ENCODE measurements around the gene CDC42BPB. TPM values are rescaled to one million over a fixed set of nuclear protein-coding genes. Genes with fewer than 3 reads are reported as not detected.

CDC42BPB gene
- polyA plus RNA-seq, 1 of the 3 experiments (the other 2 are of a cell fraction): 61.6 TPM

- Histone ChIP-seq H3K4me3 (ENCODE audit: low read depth in 2 of 2, low read length in 1 of 2) (no peak overlapping the region), H3K27ac (ENCODE audit: low read depth in 2 of 2, low read length in 1 of 2) (no peak overlapping the region), H3F3A (replicated peaks; ENCODE audit: insufficient read depth) (no peaks in the 10 kb centered on the region), H3K27me3 (ENCODE audit: insufficient read depth) (peaks cover 5% of the 10 kb centered on the region; the same call in 1 of the 2 replicates), H3K9me3 (no peaks in the 10 kb centered on the region), H3K4me1 (ENCODE audit: control insufficient read depth in 1 of 2, insufficient read depth in 2 of 2, low read depth in 1 of 2, low read length in 1 of 2) (peaks cover 0 to 8% of the 10 kb centered on the region in 2 experiments; a peak in 1 of 4 replicates), H3K9ac (no peak overlapping the region), H3K36me3 (replicated peaks in 1 of 2; ENCODE audit: control insufficient read depth in 1 of 2, insufficient read depth in 2 of 2, low read length in 1 of 2) (peaks cover 14 to 40% of the 10 kb centered on the region in 2 experiments), H3K79me2 (ENCODE audit: insufficient read depth) (peaks cover 7% of the 10 kb centered on the region; the same call in 1 of the 2 replicates), H3K9me2 (no peaks in the 10 kb centered on the region), H3K4me2 (no peak overlapping the region), H4K20me1 (ENCODE audit: insufficient read depth) (peaks cover 6% of the 10 kb centered on the region; the same call in 1 of the 2 replicates), H2AFZ (ENCODE audit: low read depth) (no peak overlapping the region)
- ChIA-PET POLR2A (no interaction called here), CTCF (no interaction called here)
- TF ChIP-seq TAF1 (IDR thresholded peaks at IDR 0.05; ENCODE audit: borderline replicate concordance, low read depth, low read length): no peak
- no peak for TF ChIP-seq IRF3 (IDR thresholded peaks at IDR 0.05; ENCODE audit: low read depth, low read length)
- no peak for TF ChIP-seq MXI1 (IDR thresholded peaks at IDR 0.05; ENCODE audit: low read depth, low read length)
- no peak for TF ChIP-seq JUND (IDR thresholded peaks at IDR 0.05)
- TF ChIP-seq EP300 (IDR thresholded peaks at IDR 0.05; ENCODE audit: borderline replicate concordance in 1 of 2, low read depth in 1 of 2, low read length in 1 of 2): no peak
- no peak for TF ChIP-seq NFIC (IDR thresholded peaks at IDR 0.05; ENCODE audit: borderline replicate concordance)
- no peak for TF ChIP-seq USF1 (IDR thresholded peaks at IDR 0.05; ENCODE audit: borderline replicate concordance, low read depth)
- TF ChIP-seq RCOR1 (IDR thresholded peaks at IDR 0.05; ENCODE audit: low read length): no peak
- TF ChIP-seq RFX5 (IDR thresholded peaks at IDR 0.05; ENCODE audit: low read length): no peak
- TF ChIP-seq RAD21 (IDR thresholded peaks at IDR 0.05; ENCODE audit: low read length): no peak
- TF ChIP-seq FOXJ3 (CRISPR knock-in tag; IDR thresholded peaks at IDR 0.05): no peak
- no peak for TF ChIP-seq TEAD4 (IDR thresholded peaks at IDR 0.05; ENCODE audit: borderline replicate concordance, insufficient read depth)
- TF ChIP-seq YY1 (IDR thresholded peaks at IDR 0.05; ENCODE audit: low read depth): no peak
- no peak for DNase-seq
- WGBS (ENCODE audit: low lambda C conversion rate): 93% methylated on average over 7 of the region's 20 CpGs
These were observed 123.6 kb downstream of the CDC42BPB start for GRCh38 chr14:102933618-102934231.

- POLR2A ChIA-PET: no interaction called here
- H2AFZ ChIP-seq (ENCODE audit: low read depth): no peak overlapping the region
- H3K4me3 ChIP-seq (ENCODE audit: low read depth in 2 of 2, low read length in 1 of 2): no peak overlapping the region
- H3K9ac ChIP-seq: no peak overlapping the region
- peaks cover 7% of the 10 kb centered on the region; the same call in 1 of the 2 replicates for H3K79me2 ChIP-seq (ENCODE audit: insufficient read depth)
- 94% methylated on average over 22 of the region's 26 CpGs for WGBS (ENCODE audit: low lambda C conversion rate)
- peaks cover 0 to 8% of the 10 kb centered on the region in 2 experiments; a peak in 1 of 4 replicates for H3K4me1 ChIP-seq (ENCODE audit: control insufficient read depth in 1 of 2, insufficient read depth in 2 of 2, low read depth in 1 of 2, low read length in 1 of 2)
- TF ChIP-seq GABPA (IDR thresholded peaks at IDR 0.05; ENCODE audit: low read depth) (no peak), RCOR1 (IDR thresholded peaks at IDR 0.05; ENCODE audit: low read length) (no peak), USF1 (IDR thresholded peaks at IDR 0.05; ENCODE audit: borderline replicate concordance, low read depth) (no peak), EP300 (IDR thresholded peaks at IDR 0.05; ENCODE audit: borderline replicate concordance in 1 of 2, low read depth in 1 of 2, low read length in 1 of 2) (no peak), MXI1 (IDR thresholded peaks at IDR 0.05; ENCODE audit: low read depth, low read length) (no peak), YY1 (IDR thresholded peaks at IDR 0.05; ENCODE audit: low read depth) (no peak), POLR2AphosphoS5 (IDR thresholded peaks at IDR 0.05; ENCODE audit: low read depth, low read length) (no peak), SIN3A (IDR thresholded peaks at IDR 0.05; ENCODE audit: borderline replicate concordance, low read depth, low read length) (no peak)
- TF ChIP-seq, protein P1, sequence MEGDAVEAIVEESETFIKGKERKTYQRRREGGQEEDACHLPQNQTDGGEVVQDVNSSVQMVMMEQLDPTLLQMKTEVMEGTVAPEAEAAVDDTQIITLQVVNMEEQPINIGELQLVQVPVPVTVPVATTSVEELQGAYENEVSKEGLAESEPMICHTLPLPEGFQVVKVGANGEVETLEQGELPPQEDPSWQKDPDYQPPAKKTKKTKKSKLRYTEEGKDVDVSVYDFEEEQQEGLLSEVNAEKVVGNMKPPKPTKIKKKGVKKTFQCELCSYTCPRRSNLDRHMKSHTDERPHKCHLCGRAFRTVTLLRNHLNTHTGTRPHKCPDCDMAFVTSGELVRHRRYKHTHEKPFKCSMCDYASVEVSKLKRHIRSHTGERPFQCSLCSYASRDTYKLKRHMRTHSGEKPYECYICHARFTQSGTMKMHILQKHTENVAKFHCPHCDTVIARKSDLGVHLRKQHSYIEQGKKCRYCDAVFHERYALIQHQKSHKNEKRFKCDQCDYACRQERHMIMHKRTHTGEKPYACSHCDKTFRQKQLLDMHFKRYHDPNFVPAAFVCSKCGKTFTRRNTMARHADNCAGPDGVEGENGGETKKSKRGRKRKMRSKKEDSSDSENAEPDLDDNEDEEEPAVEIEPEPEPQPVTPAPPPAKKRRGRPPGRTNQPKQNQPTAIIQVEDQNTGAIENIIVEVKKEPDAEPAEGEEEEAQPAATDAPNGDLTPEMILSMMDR (IDR thresholded peaks at IDR 0.05): no peak
- H3K27me3 ChIP-seq (ENCODE audit: insufficient read depth): peaks cover 5% of the 10 kb centered on the region; the same call in 1 of the 2 replicates
- no peak overlapping the region for H3K27ac ChIP-seq (ENCODE audit: low read depth in 2 of 2, low read length in 1 of 2)
- no peak overlapping the region for H3K4me2 ChIP-seq
- no peak for DNase-seq
- no peaks in the 10 kb centered on the region for H3K9me3 ChIP-seq
- CTCF ChIA-PET: interaction anchor here (1.1 kb wide), 1 partner anchor 158 kb away, joined by 3 read pairs; no protein-coding TSS in a partner anchor
- H3K36me3 ChIP-seq (replicated peaks in 1 of 2; ENCODE audit: control insufficient read depth in 1 of 2, insufficient read depth in 2 of 2, low read length in 1 of 2): peaks cover 14 to 33% of the 10 kb centered on the region in 2 experiments
- H3K9me2 ChIP-seq: no peaks in the 10 kb centered on the region
- no peaks in the 10 kb centered on the region for H3F3A ChIP-seq (replicated peaks; ENCODE audit: insufficient read depth)
- peaks cover 6% of the 10 kb centered on the region; the same call in 1 of the 2 replicates for H4K20me1 ChIP-seq (ENCODE audit: insufficient read depth)
These were observed 124.7 kb downstream of the CDC42BPB start for GRCh38 chr14:102932484-102933248.
